ENCODE results near the gene LGALS7B.

DNA sequence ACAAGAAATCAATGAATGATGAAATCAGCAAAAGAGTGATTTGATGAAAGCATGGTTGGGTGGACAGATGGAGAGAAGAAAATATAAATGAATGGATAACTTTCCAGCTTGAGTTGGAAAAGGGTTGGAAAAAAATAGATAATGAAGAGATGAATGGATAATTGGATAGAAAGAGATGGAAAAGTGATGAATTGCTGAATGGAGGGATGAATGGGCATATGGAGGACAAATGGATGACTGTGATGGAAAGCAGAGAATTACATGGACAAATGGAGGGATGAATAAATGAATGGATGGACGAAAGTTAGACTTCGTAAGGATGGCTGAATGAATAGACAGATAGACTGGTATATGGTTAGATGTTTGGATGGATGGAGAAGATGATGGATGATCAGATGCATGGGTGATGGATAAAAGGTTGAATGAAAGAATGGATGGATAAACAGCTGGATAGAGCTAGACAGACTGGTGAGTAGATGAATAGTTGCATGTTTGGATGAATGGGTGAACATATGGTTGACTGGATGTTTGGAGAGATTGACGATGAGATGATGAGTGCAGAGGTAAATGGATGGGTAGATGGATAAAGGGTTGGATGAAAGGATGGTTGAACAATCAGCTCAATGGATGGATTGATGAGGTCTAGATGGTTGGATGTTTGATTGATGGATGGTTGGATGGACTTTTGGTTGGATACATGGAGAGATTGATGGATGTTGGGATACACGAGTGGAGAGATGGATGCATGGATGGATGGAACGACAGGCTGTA, 11.8 kb downstream of the LGALS7B start:
- TF ChIP-seq, protein P1, sequence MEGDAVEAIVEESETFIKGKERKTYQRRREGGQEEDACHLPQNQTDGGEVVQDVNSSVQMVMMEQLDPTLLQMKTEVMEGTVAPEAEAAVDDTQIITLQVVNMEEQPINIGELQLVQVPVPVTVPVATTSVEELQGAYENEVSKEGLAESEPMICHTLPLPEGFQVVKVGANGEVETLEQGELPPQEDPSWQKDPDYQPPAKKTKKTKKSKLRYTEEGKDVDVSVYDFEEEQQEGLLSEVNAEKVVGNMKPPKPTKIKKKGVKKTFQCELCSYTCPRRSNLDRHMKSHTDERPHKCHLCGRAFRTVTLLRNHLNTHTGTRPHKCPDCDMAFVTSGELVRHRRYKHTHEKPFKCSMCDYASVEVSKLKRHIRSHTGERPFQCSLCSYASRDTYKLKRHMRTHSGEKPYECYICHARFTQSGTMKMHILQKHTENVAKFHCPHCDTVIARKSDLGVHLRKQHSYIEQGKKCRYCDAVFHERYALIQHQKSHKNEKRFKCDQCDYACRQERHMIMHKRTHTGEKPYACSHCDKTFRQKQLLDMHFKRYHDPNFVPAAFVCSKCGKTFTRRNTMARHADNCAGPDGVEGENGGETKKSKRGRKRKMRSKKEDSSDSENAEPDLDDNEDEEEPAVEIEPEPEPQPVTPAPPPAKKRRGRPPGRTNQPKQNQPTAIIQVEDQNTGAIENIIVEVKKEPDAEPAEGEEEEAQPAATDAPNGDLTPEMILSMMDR (IDR thresholded peaks at IDR 0.05) = no peak
- TF ChIP-seq, protein P2, sequence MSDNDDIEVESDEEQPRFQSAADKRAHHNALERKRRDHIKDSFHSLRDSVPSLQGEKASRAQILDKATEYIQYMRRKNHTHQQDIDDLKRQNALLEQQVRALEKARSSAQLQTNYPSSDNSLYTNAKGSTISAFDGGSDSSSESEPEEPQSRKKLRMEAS (IDR thresholded peaks at IDR 0.05; ENCODE audit: low read depth) = no peak
- TF ChIP-seq, protein P3, sequence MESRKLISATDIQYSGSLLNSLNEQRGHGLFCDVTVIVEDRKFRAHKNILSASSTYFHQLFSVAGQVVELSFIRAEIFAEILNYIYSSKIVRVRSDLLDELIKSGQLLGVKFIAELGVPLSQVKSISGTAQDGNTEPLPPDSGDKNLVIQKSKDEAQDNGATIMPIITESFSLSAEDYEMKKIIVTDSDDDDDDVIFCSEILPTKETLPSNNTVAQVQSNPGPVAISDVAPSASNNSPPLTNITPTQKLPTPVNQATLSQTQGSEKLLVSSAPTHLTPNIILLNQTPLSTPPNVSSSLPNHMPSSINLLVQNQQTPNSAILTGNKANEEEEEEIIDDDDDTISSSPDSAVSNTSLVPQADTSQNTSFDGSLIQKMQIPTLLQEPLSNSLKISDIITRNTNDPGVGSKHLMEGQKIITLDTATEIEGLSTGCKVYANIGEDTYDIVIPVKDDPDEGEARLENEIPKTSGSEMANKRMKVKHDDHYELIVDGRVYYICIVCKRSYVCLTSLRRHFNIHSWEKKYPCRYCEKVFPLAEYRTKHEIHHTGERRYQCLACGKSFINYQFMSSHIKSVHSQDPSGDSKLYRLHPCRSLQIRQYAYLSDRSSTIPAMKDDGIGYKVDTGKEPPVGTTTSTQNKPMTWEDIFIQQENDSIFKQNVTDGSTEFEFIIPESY (IDR thresholded peaks at IDR 0.05; ENCODE audit: borderline replicate concordance, low read depth) = no peak
- TF ChIP-seq GABPA (IDR thresholded peaks at IDR 0.05; ENCODE audit: low read depth) (no peak), RFX5 (IDR thresholded peaks at IDR 0.05; ENCODE audit: low read length) (no peak), POLR2AphosphoS5 (IDR thresholded peaks at IDR 0.05; ENCODE audit: low read depth, low read length) (no peak)

All from SK-N-SH (cell line).